ENCODE results near the gene HERPUD1.

Gene HERPUD1

GRCh38 chr16:56985288-56985961 lies 53.5 kb downstream of the HERPUD1 start:
- no peak for TF ChIP-seq CTCF (IDR thresholded peaks at IDR 0.05)

- no peak for TF ChIP-seq CTCF (IDR thresholded peaks at IDR 0.05)
Observed at GRCh38 chr16:56985962-56986360, 54.0 kb downstream of the HERPUD1 start.

GRCh38 chr16:56986361-56986760 lies 54.4 kb downstream of the HERPUD1 start:
- no peak for TF ChIP-seq CTCF (IDR thresholded peaks at IDR 0.05)

- no peak for TF ChIP-seq CTCF (IDR thresholded peaks at IDR 0.05)
Observed at GRCh38 chr16:56987692-56988091, 55.8 kb downstream of the HERPUD1 start.

- TF ChIP-seq CTCF (IDR thresholded peaks at IDR 0.05): no peak
Observed at GRCh38 chr16:56988161-56988947, 56.4 kb downstream of the HERPUD1 start.

GRCh38 chr16:56988948-56989945 lies 57.3 kb downstream of the HERPUD1 start, which contains the start of gene NLRC5:
Gene NLRC5, plus strand, starts transcription at chr16:56989557. Its CDS starts 31,156 bp downstream, at chr16:57020713.
- TF ChIP-seq CTCF (IDR thresholded peaks at IDR 0.05): no peak

- no peak for TF ChIP-seq CTCF (IDR thresholded peaks at IDR 0.05)
Observed at GRCh38 chr16:56989988-56990387, 58.0 kb downstream of the HERPUD1 start.
